ENCODE data around the gene RNF17. TPM values are rescaled to one million over a fixed set of nuclear protein-coding genes. Genes with fewer than 3 reads are reported as not detected.

Gene RNF17
- total RNA-seq, 4 donors from 2014 or later, result 0.42 TPM; not detected in 3

GRCh38 chr13:24892829-24893228, 128.9 kb downstream of the RNF17 start:
- 75% methylated on average over 6 of the region's 7 CpGs for WGBS, 2 donors (ENCODE audit: low coverage in 1 of 2)
- H3K9me3 ChIP-seq, result no peaks in the 10 kb centered on the region
- H3K27ac ChIP-seq, result no peak overlapping the region
- no peak overlapping the region for H3K4me3 ChIP-seq
- ATAC-seq, result no peak
- H3K4me1 ChIP-seq, result no peaks in the 10 kb centered on the region
- TF ChIP-seq, protein P1, sequence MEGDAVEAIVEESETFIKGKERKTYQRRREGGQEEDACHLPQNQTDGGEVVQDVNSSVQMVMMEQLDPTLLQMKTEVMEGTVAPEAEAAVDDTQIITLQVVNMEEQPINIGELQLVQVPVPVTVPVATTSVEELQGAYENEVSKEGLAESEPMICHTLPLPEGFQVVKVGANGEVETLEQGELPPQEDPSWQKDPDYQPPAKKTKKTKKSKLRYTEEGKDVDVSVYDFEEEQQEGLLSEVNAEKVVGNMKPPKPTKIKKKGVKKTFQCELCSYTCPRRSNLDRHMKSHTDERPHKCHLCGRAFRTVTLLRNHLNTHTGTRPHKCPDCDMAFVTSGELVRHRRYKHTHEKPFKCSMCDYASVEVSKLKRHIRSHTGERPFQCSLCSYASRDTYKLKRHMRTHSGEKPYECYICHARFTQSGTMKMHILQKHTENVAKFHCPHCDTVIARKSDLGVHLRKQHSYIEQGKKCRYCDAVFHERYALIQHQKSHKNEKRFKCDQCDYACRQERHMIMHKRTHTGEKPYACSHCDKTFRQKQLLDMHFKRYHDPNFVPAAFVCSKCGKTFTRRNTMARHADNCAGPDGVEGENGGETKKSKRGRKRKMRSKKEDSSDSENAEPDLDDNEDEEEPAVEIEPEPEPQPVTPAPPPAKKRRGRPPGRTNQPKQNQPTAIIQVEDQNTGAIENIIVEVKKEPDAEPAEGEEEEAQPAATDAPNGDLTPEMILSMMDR (IDR thresholded peaks at IDR 0.05), result no peak
- no peak for TF ChIP-seq EP300 (IDR thresholded peaks at IDR 0.05)
- TF ChIP-seq POLR2A (IDR thresholded peaks at IDR 0.05), result no peak
- no peak for TF ChIP-seq POLR2AphosphoS5 (IDR thresholded peaks at IDR 0.05)
- H3K27me3 ChIP-seq, result no peaks in the 10 kb centered on the region
- peaks cover 0 to 84% of the 10 kb centered on the region in 2 donors for H3K36me3 ChIP-seq

- Histone ChIP-seq H3K27ac (no peak overlapping the region), H3K4me3 (no peak overlapping the region), H3K9me3 (no peaks in the 10 kb centered on the region), H3K36me3 (peaks cover 0 to 87% of the 10 kb centered on the region in 2 donors), H3K27me3 (no peaks in the 10 kb centered on the region), H3K4me1 (no peaks in the 10 kb centered on the region)
- 90 to 100% methylated on average over 2 to 11 of the region's 12 CpGs for WGBS, 2 donors (ENCODE audit: low coverage in 1 of 2)
- no peak for ATAC-seq
- TF ChIP-seq POLR2A (IDR thresholded peaks at IDR 0.05) (no peak), EP300 (IDR thresholded peaks at IDR 0.05) (no peak), POLR2AphosphoS5 (IDR thresholded peaks at IDR 0.05) (no peak)
- TF ChIP-seq, protein P1 (IDR thresholded peaks at IDR 0.05), result no peak
Observed at GRCh38 chr13:24893863-24894262, 129.9 kb downstream of the RNF17 start.

DNA sequence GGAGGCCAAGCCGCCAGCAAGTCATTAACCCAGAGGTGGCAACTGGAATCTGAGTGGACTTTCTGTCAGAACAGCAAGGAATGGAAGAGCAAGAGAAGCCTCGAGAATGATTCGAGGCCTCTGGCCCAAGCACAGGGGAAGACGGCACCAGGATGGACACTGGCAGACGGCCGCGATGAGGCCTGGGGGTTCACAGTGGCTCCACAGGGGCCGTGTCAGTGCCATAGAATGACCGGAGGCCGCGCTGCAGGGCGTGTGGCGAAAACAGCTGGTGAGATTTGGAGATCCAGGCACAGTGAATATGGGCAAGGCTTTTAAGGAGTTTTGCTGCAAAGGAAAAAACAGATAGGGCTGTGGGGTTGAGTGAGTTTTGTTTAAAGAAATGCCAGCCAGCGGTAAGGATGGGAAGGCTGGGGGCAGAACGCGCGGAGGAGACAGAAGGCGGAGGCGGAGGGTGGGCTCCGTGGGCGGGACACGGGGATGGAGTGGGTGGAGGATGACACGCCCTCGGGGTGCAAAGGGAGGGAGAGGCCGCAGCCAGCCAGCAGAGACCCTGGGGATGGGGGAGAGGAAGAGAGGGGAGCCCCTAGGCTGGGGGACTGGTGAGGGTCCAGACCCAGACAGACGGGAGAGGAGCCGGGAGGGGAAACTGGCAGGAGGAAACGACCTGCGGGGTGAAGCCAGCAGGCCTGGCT, 130.5 kb downstream of the RNF17 start:
- TF ChIP-seq, protein P1 (IDR thresholded peaks at IDR 0.05), result no peak
- TF ChIP-seq EP300 (IDR thresholded peaks at IDR 0.05) (no peak), POLR2A (IDR thresholded peaks at IDR 0.05) (no peak), POLR2AphosphoS5 (IDR thresholded peaks at IDR 0.05) (no peak)
- no peak for ATAC-seq
- Histone ChIP-seq H3K27me3 (no peaks in the 10 kb centered on the region), H3K36me3 (peaks cover 0 to 90% of the 10 kb centered on the region in 2 donors), H3K27ac (no peak overlapping the region), H3K4me1 (no peaks in the 10 kb centered on the region), H3K4me3 (no peak overlapping the region), H3K9me3 (no peaks in the 10 kb centered on the region)
- WGBS, 2 donors (ENCODE audit: low coverage in 1 of 2), result 88 to 100% methylated on average over 1 to 28 of the region's 29 CpGs

GRCh38 chr13:24894972-24895300, 131.0 kb downstream of the RNF17 start:
- TF ChIP-seq, protein P1 (IDR thresholded peaks at IDR 0.05), result no peak
- TF ChIP-seq POLR2A (IDR thresholded peaks at IDR 0.05) (no peak), EP300 (IDR thresholded peaks at IDR 0.05) (no peak), POLR2AphosphoS5 (IDR thresholded peaks at IDR 0.05) (no peak)
- 70% methylated on average over 2 of the region's 28 CpGs; no CpG with 5 or more reads in 1 of the 2 donors for WGBS, 2 donors (ENCODE audit: low coverage in 1 of 2)
- peaks cover 0 to 90% of the 10 kb centered on the region in 2 donors for H3K36me3 ChIP-seq

GRCh38 chr13:24896061-24896460, 132.1 kb downstream of the RNF17 start:
- ATAC-seq, result no peak
- Histone ChIP-seq H3K4me1 (no peaks in the 10 kb centered on the region), H3K9me3 (no peaks in the 10 kb centered on the region), H3K27ac (no peak overlapping the region), H3K36me3 (peaks cover 0 to 90% of the 10 kb centered on the region in 2 donors), H3K27me3 (no peaks in the 10 kb centered on the region), H3K4me3 (no peak overlapping the region)
- WGBS, 2 donors (ENCODE audit: low coverage in 1 of 2), result 71 to 77% methylated on average over 5 of the region's 5 CpGs
- TF ChIP-seq, protein P1 (IDR thresholded peaks at IDR 0.05), result no peak
- TF ChIP-seq POLR2AphosphoS5 (IDR thresholded peaks at IDR 0.05) (no peak), EP300 (IDR thresholded peaks at IDR 0.05) (no peak), POLR2A (IDR thresholded peaks at IDR 0.05) (no peak)

More at GRCh38 chr13:24894972-24895300, 131.0 kb downstream of the RNF17 start:
- Histone ChIP-seq H3K27me3 (no peaks in the 10 kb centered on the region), H3K4me3 (no peak overlapping the region), H3K4me1 (no peaks in the 10 kb centered on the region), H3K9me3 (no peaks in the 10 kb centered on the region), H3K27ac (no peak overlapping the region)
- no peak for ATAC-seq

Measured in gastroesophageal sphincter (tissue), 4 donors.